Measurements from ENCODE around the gene RSU1.

DNA sequence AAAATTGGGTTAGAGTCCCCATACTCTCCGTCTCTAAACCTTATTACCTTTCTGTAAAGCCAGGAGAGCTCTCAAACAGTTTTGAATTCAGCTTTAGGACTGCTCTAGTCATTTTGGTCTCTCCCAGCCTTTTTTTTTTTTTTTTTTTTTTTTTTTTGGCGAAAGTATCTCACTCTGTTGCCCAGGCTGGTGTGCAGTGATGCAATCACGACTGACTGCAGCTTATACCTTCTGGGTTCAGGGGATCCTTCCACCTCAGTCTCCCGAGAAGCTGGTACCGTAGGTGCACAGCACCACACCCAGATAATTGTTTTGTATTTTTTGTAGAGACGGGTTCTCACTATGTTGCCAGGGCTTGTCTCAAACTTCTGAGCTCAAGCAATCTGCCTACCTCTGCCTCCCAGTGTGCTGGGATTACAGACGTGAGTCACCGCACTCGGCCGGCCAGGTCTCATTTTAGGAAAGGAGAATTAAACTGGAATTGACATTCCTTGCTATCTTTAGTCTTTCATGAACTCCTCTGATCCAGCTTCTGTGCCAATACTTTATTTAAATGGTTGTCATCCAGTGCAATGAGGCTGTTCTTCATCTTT, 31.4 kb upstream of the RSU1 start:
- TF ChIP-seq, protein P1, sequence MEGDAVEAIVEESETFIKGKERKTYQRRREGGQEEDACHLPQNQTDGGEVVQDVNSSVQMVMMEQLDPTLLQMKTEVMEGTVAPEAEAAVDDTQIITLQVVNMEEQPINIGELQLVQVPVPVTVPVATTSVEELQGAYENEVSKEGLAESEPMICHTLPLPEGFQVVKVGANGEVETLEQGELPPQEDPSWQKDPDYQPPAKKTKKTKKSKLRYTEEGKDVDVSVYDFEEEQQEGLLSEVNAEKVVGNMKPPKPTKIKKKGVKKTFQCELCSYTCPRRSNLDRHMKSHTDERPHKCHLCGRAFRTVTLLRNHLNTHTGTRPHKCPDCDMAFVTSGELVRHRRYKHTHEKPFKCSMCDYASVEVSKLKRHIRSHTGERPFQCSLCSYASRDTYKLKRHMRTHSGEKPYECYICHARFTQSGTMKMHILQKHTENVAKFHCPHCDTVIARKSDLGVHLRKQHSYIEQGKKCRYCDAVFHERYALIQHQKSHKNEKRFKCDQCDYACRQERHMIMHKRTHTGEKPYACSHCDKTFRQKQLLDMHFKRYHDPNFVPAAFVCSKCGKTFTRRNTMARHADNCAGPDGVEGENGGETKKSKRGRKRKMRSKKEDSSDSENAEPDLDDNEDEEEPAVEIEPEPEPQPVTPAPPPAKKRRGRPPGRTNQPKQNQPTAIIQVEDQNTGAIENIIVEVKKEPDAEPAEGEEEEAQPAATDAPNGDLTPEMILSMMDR (IDR thresholded peaks at IDR 0.05): no peak
- no peak for TF ChIP-seq POLR2A (IDR thresholded peaks at IDR 0.05)
